Activated T-cell treated with anti-CD3 and anti-CD28 coated beads for 48 hours (primary cell): ENCODE data around the gene KRTAP10-3.
A peak's percentile ranks its signal among the peaks of the same experiment; 100 is the strongest.

ENCODE experiments used
- DNase-seq: peaks from one replicate; pipeline ENCODE4 v3.0.0-alpha.2; 2020; ENCODE audit warnings: low read depth

KRTAP10-3 gene

GRCh38 chr21:44515359-44516165, 43.0 kb downstream of the KRTAP10-3 start:
- DNase-seq, result no peak

GRCh38 chr21:44514746-44515358, 43.7 kb downstream of the KRTAP10-3 start:
- DNase-seq, result no peak

GRCh38 chr21:44514218-44514520, 44.4 kb downstream of the KRTAP10-3 start:
- no peak for DNase-seq

DNA sequence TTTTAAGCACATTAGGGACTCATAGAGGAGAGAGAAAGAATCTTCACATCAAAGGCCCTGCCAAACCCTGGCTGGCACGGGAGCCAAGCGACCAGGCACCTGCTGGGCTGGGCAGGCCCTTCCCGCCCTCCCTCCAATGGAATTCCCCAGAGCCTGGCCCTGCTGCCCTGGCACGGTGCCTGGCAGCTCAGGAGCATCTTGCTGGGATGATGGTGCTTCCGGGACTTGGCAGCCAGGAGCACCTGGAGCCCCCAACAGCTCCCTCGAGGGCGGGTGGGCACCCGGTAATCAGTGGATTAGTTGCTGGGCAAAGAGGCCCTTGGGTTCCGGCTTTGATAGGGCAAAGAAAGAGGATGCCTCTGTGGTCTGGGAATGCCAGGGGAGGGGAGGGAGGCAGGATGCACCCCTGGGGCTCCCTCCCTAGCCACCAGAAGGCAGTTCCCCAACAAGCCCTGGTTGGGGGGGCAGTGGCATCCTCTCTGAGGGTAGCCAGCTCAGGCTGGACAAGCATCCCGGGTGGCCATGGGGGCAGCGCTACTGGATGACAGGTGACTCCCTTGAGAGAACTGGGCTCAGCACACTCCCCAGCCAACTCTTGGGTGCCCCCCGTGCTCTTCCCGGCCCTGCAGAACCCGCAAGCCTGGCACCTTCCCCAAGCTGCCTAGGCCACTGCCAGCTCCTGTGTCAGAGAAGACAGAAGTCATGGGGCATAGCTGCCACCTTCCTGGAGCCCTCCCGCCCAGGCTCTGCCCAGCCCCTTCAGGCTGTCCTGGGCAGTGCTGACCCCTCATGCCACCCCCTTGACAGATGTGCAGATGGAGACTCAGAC, 45.0 kb downstream of the KRTAP10-3 start:
- DNase-seq, result no peak

GRCh38 chr21:44512496-44513388, 45.9 kb downstream of the KRTAP10-3 start:
- no peak for DNase-seq

DNA sequence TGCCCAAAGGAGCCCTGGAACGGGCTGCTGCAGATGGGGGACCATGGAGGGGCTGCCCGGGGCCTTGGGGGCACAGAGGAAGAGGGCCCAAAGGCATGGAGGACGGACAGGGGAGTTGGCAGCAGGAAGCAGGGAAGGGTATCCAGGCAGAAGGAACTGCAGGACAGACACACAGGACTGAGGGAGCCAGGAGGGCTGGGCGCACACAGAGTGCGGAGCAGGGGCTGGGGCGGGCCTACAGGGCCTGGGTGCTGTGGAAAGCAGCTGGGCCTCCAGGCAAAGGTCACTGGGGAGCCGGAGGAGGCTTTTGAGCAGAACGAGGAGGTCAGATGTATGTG, 46.7 kb downstream of the KRTAP10-3 start:
- no peak for DNase-seq

DNA sequence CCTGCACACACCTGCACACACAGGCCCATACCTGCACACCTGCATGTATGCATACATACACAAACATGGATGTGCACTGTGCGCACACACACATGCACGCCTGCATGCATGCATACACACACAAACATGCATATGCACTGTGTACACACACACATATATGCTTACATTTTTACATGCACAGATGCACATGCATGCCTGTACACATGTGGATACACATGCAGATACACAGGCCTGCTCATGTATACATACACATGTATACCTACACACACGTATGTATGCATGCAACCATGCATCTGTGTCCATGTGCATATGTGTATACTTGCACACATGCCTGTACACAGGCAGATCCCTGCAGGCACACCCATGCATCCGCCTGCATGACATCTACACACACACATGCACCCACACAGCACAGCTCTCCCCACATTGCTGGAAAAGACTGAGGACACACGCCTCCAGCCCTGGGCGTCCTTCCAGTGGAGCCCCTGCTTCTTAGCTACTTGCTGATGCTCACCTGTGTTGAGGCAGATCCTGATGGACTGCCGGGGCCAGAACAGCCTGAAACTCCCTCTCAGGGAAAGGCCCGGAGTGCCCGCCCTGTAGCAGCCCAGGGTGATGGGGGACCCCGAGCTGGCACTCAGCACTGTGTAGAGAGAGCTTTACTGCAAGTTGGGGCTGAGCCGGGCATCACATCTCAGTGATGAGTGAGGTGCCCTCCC, 47.2 kb downstream of the KRTAP10-3 start:
- DNase-seq, result no peak

DNA sequence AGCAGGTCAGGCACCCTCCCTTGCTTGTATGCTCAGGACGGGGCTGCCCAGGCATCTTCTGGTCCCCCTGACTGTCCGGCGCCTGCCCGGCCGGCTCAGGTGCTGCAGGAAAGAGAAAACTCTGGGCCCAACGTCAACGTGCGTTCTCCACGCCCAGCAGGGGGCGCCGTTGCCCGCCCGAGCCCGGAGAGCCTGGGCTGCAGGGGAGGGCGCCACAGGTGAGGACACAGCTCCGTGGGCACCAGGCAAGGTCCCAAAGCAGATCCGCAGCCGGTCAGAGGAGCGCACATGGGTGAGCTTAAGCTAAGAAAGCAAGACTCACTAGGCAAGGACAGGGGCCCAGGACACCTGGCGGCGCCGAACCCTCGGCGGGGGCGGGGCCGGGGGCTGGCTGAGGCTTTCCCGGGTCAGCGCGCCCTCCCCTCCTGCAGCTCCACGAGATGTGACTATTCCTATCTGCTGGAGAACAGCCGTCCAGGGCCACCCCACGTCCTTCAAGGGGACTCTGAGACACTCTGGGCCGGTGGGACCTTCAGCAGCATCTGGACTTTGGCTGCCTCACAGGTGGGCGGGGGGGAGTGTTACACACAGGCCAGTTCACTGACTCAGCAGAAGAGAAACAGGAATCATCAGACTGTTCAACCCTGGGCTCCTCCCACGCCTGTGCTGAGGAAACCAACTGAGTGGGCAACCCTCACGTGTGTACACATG, 47.9 kb downstream of the KRTAP10-3 start:
- peak; percentile 74 for DNase-seq

GRCh38 chr21:44510109-44510507, 48.5 kb downstream of the KRTAP10-3 start:
- DNase-seq, result no peak

GRCh38 chr21:44509539-44509938, 49.1 kb downstream of the KRTAP10-3 start:
- no peak for DNase-seq

GRCh38 chr21:44508711-44509445, 49.7 kb downstream of the KRTAP10-3 start:
- DNase-seq, result no peak

GRCh38 chr21:44508426-44508710, 50.2 kb downstream of the KRTAP10-3 start:
- no peak for DNase-seq
